Mammary epithelial cell (primary cell): ENCODE results near the gene CSN3.

Experiments
- CTCF ChIP-seq, 2 donors: IDR thresholded peaks in 1 of 2; conservative IDR thresholded peaks in 1 of 2; 2 replicates each; pipeline ENCODE4 v1.5.1; 2011 to 2012; ENCODE audit warnings: inconsistent platforms in 2 of 2, low read length in 2 of 2, mild to moderate bottlenecking in 2 of 2, control low read depth in 1 of 2, low read depth in 1 of 2; ENCODE audit not compliant: insufficient read depth in 1 of 2; ENCODE audit errors: extremely low read depth in 1 of 2
- EZH2 ChIP-seq: IDR thresholded peaks from 2 replicates; pipeline ENCODE4 v1.6.1; 2012; ENCODE audit warnings: low read length, inconsistent platforms, borderline replicate concordance

GRCh38 chr4:70225824-70226223 is 16.6 kb upstream of the CSN3 start, which contains the start of gene FDCSP:
- TF ChIP-seq CTCF (conservative IDR thresholded peaks at IDR 0.05 in 1 of 2, IDR thresholded peaks at IDR 0.05 in 1 of 2; ENCODE audit: extremely low read depth in 1 of 2, insufficient read depth in 1 of 2, low read depth in 1 of 2, low read length in 2 of 2) (no peak), EZH2 (no peak)
